Rectal smooth muscle tissue (tissue), 1 donor: ENCODE data around the gene ADRA1B.

Source experiments
- H3K27ac ChIP-seq: one replicate; pipeline ENCODE4 v1.7.0; 2013; ENCODE audit warnings: low read depth, low read length, inconsistent platforms
- H3K27me3 ChIP-seq: one replicate; pipeline ENCODE4 v1.7.0; 2013; ENCODE audit warnings: low read length; ENCODE audit not compliant: control insufficient read depth, insufficient read depth
- H3K36me3 ChIP-seq: one replicate; pipeline ENCODE4 v1.7.0; 2013; ENCODE audit warnings: low read length; ENCODE audit not compliant: control insufficient read depth, insufficient read depth
- H3K4me1 ChIP-seq: one replicate; pipeline ENCODE4 v1.7.0; 2013; ENCODE audit warnings: low read length; ENCODE audit not compliant: control insufficient read depth, insufficient read depth
- H3K4me3 ChIP-seq: one replicate; pipeline ENCODE4 v1.7.0; 2013; ENCODE audit warnings: low read length
- H3K9ac ChIP-seq: one replicate; pipeline ENCODE4 v1.7.0; 2013; ENCODE audit warnings: low read length

Gene ADRA1B

DNA sequence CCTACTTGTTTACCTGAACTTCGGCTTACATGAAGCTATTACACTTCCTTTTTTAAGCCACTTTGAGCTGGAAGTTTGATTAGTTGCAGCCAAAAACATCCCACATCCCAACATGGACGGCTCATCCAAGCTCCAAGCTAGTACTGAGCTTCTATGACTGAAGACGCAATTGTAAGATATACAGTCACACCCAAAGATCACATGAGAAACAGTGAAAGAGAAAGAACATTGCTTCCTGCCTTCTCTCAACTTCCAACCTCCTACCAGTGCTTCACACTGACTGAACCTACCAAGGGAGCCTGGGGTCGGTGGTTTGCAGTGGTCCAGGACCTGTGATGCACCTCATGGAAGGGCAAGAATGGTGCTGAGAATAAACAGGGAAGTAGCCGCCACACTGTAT lies 27.4 kb upstream of the ADRA1B start:
- Histone ChIP-seq H3K36me3 (no peaks in the 10 kb centered on the region), H3K4me1 (no peaks in the 10 kb centered on the region), H3K9ac (no peak overlapping the region), H3K27ac (no peak overlapping the region), H3K27me3 (no peaks in the 10 kb centered on the region), H3K4me3 (no peak overlapping the region)

DNA sequence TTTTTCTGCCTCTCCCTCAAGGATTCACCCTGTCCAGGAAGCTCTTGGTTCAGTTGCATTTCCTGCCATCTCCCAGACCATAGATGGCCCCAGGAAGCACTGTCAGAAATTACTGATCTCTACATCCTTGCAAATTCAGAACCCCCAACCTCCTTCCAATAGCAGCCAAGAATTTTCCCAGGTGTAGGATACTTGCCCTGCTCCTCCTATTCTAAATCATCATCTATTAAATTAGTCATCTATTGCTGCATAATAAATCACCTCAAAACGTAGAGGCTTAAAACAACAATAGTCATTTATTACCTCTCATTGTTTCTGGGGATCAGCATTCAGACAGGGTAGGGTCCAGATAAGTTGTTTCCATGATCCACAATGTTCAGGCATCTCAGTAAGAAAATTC lies 26.1 kb upstream of the ADRA1B start:
- Histone ChIP-seq H3K9ac (no peak overlapping the region), H3K4me1 (no peaks in the 10 kb centered on the region), H3K27me3 (no peaks in the 10 kb centered on the region), H3K27ac (no peak overlapping the region), H3K4me3 (no peak overlapping the region), H3K36me3 (no peaks in the 10 kb centered on the region)

DNA sequence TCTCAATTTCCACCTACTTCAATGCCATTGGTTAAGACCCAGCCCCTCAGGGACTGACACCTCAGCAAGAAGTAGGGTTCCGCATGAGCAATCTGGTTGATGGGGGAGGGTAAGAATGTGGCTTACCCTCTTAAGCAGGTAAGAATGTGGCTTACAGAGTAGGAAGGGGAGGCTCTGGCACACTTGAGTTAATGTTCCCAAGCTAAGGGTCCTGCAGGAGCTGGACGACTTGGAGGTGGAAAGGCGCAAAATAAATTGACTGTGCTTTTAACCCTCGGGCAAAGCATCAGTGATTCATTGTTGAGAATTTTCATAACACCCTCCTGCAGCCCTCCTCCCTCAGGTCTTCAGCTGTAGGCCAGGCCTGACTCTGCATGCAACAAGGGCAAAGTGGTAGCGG lies 24.9 kb upstream of the ADRA1B start:
- Histone ChIP-seq H3K9ac (no peak overlapping the region), H3K27me3 (no peaks in the 10 kb centered on the region), H3K27ac (no peak overlapping the region), H3K4me1 (no peaks in the 10 kb centered on the region), H3K36me3 (no peaks in the 10 kb centered on the region), H3K4me3 (no peak overlapping the region)

DNA sequence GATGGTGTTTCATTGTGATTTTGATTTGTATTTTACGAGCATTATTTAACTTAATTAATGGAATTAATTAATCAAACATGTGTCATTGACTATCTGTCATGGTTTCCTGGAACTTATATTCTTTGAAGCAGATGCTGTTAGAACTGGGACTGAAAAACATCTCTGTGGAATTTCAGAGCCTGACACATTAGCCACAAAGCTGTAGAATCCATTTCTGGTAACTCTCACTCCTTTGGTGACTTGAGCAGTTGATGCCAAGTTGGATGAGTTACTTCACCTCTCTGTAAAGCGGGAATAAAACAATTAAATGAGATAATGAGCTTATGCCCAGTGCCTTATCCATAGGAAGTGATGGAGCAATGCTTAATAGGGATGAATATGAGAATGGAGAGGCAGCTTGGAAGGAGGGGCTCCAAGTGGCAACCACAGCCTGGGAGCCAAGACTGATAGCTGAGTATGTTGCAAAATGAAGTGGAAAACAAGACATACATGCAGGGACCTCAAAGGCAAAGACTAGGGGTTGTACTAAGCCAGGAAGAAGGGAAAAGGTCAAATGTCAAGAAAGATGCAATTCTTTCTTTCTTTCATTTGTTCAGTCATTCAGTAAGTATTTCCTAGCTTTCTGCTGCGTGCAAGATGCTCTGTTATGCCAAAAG lies 23.1 kb upstream of the ADRA1B start:
- Histone ChIP-seq H3K36me3 (no peaks in the 10 kb centered on the region), H3K27ac (no peak overlapping the region)

DNA sequence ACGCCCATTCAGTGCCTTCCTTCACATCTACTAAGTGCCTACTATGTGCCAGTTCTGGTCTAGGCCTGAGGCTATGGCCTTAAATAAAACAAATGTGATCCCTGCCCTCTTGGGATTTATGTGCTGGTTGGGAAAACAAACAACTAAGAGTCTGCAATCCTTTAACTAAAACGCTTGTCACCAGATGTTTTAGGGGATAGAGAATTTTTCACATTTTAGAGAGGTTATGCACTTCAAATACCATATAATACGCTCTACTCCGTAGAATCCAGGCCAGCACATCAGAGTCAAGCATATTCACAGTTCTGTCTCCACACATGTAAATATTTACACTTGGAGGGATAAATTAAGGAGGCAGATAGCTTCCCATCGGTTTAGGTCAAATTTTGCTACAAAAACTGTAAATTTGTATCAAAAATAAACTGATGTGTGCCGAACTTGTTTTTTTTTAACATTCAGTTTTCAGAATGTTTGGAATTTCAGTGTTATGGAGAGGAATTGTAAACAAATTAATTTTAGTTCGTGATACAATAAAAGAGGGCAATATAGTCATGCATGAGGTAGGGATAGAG lies 22.0 kb upstream of the ADRA1B start:
- Histone ChIP-seq H3K9ac (no peak overlapping the region), H3K27ac (no peak overlapping the region), H3K4me3 (no peak overlapping the region), H3K36me3 (no peaks in the 10 kb centered on the region), H3K27me3 (no peaks in the 10 kb centered on the region), H3K4me1 (no peaks in the 10 kb centered on the region)

More for the DNA sequence above, 23.1 kb upstream of the ADRA1B start:
- no peaks in the 10 kb centered on the region for H3K27me3 ChIP-seq
- H3K4me3 ChIP-seq: no peak overlapping the region
- H3K4me1 ChIP-seq: no peaks in the 10 kb centered on the region
- no peak overlapping the region for H3K9ac ChIP-seq

DNA sequence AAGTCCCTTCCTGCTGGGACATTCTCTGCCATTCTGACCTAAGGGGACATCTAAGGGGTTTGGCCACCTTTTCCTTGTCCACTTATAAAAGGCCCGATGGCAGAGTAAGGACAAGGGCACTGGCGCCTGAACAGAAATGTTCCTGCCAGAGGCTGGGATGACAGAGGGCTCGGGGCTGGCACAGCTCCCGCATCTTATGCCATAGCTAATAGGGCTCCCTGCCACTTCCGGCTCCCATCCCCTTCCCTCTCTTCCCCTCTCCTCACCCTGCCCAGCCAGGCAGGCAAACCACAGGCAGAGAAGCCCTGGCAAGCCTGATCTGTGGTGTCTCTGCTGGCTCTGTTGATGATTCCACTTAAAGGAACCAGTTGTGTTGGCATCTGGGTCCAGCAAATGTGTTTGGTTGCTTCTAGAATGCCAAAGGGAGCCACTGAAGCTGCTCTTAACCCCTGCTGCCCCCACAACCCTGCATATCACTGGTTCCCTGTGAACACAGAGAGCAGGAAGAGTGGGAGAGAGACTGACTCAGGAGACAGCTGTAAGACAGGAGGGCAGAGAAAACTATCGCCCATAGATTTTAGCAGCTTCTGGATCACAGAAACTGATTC lies 18.4 kb upstream of the ADRA1B start:
- H3K4me3 ChIP-seq: no peak overlapping the region
- no peak overlapping the region for H3K27ac ChIP-seq
- no peaks in the 10 kb centered on the region for H3K4me1 ChIP-seq
- H3K27me3 ChIP-seq: no peaks in the 10 kb centered on the region
- no peak overlapping the region for H3K9ac ChIP-seq
- no peaks in the 10 kb centered on the region for H3K36me3 ChIP-seq

DNA sequence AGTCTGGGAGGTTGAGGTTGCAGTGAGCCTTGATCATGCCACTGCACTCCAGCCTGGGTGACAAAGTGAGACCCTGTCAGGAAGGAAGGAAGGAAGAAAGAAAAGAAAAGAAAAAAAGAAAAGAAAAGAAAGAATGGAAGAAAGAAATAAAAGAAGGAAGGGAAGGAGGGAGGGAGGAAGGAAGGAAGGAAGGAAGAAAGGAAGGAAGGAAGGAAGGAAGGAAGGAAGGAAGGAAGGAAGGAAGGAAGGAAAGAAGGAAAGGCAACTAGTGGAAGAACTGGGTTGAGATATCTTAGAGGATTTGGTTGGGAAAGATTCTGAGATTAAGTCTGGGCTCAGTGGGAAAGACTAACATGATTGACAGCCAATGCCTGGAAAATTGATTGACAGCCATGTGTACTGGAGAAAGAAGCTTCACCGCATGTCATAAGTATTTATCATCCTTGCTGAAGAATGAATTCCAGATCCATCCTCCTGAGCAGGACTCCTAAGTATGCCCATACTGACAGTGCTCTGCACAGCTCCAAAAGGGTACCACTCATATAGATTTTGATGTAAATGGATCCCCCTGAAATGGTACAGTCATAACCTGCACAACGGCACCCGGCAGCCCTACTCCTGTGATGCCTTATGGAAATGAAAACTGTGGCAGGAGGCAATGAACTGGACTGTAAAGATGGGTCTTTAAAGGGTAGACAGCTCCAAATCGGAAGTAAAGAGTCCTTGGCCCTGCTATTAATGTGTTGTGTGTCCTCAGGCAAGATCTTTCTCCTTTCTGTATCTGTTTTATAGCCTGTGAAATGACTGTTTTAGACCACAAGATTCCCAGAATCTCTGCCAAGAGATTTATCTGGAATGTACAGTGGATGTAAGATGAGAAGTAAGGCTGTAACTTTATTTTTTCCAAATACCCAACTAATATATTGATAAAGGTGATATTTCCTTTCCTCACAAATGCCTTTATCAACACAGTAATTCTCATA lies 16.9 kb upstream of the ADRA1B start:
- Histone ChIP-seq H3K36me3 (no peaks in the 10 kb centered on the region), H3K27me3 (no peaks in the 10 kb centered on the region), H3K4me1 (no peaks in the 10 kb centered on the region), H3K9ac (no peak overlapping the region), H3K4me3 (no peak overlapping the region), H3K27ac (no peak overlapping the region)

DNA sequence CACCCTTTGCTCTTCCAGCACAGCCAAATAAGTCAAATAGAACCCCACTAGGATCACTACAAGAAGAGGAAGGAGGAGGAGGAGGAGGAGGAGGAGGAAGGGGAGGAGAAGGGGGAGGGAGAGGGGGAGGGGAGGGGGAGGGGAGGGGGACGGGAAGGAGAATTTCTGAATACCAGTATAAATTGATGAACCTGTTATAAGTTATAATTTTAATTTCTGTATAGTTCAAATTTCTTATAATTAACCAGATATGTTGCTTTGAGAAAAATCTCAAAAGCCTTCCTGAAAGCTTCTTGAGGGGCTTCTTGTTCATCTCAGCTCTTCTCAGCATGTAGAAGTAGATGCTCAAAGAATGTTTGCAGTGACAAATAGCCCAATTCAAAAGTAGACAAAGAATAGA lies 15.0 kb upstream of the ADRA1B start:
- Histone ChIP-seq H3K4me3 (no peak overlapping the region), H3K9ac (no peak overlapping the region), H3K36me3 (no peaks in the 10 kb centered on the region), H3K4me1 (no peaks in the 10 kb centered on the region), H3K27me3 (no peaks in the 10 kb centered on the region), H3K27ac (no peak overlapping the region)

DNA sequence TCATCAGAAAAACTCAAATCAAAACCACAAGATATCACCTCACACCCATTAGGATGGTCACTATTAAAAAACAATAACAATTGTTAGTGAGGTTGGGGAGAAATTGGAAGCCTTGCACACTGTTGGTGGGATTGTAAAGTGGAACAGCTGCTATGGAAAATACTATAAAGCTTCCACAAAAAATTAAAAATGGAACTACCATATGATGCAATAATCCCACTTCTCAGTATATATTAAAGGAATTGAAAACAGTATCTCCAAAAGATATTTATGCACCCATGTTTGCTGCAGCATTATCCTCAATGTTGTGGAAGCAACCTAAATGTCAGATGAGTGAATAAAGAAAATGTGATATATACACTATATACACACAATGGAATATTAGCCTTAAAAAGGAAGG lies 14.5 kb upstream of the ADRA1B start:
- no peaks in the 10 kb centered on the region for H3K27me3 ChIP-seq
- no peaks in the 10 kb centered on the region for H3K4me1 ChIP-seq
- H3K36me3 ChIP-seq: no peaks in the 10 kb centered on the region
- no peak overlapping the region for H3K4me3 ChIP-seq
- H3K27ac ChIP-seq: no peak overlapping the region
- no peak overlapping the region for H3K9ac ChIP-seq

DNA sequence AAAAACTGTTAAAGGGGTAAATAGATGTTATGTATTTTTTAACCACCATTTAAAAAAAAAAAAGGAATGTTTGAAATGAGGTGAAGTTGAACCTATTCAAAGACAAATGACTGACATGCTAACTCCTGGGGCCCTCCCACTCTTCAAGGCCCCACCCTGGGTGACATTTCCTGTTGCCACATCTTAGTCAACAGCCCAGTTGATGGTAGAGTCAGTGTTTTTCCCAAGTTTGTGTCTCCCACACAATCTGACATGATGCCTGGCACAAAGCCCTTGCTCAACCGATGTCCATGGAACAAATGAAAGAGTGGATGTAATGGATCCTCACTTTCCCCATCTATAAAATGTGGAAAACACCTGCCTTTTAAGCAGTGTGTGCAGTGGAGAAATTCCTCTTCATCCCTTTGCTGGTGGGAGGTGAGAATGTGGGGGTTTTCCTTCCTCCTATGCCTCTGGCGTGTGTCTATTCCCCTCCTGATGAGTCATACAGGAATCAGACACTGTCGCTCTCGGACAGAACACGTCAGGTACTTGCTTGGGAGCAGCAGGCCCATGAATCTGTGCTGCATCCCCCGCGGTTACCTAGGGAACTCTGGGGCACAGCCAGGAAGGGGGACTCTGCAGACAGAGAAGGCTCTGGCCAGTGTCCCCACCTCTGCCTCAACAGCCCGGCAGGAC lies 13.7 kb upstream of the ADRA1B start:
- no peak overlapping the region for H3K4me3 ChIP-seq
- no peak overlapping the region for H3K27ac ChIP-seq
- no peaks in the 10 kb centered on the region for H3K36me3 ChIP-seq
- H3K27me3 ChIP-seq: no peaks in the 10 kb centered on the region
- no peaks in the 10 kb centered on the region for H3K4me1 ChIP-seq
- no peak overlapping the region for H3K9ac ChIP-seq

DNA sequence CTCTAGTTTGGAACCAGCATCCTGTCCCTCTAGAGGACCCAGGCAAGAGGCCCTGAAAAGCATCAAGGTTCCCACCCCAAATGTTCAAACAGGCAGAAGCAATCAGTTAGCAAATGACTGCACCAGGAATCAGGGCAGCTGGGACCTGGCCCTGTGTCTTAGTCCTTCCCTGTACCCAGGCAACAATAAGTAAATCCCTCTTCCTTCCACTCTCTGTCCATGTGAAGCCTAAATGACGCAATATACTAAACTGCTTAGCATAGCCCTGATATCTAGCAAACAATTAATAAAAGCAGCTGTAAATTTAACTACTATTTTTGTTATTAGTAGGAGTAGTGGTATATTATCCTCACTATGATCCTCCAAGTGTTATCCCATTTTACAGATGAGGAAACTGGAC lies 13.2 kb upstream of the ADRA1B start:
- Histone ChIP-seq H3K36me3 (no peaks in the 10 kb centered on the region), H3K4me3 (no peak overlapping the region), H3K27ac (no peak overlapping the region), H3K9ac (no peak overlapping the region), H3K4me1 (no peaks in the 10 kb centered on the region), H3K27me3 (no peaks in the 10 kb centered on the region)

DNA sequence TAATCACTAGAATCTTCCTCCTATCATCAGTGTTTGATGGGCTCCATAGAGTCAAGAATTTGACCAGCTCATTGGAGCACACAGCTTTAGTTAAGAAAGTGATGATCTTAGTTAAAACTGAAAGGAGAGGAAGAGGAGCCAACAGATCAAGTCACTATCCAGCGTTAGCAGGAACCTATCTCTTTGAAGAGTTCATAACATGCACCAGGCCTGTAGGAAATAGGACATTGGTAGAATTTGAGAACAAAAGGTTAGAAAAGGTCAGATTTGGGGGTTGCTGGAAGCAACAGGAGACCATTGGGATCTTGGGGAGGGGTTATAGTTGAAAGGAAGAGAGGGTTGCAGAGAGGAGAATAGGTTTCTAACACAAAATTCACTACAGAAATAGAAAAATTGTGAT lies 11.4 kb upstream of the ADRA1B start:
- no peaks in the 10 kb centered on the region for H3K4me1 ChIP-seq
- no peaks in the 10 kb centered on the region for H3K36me3 ChIP-seq
- H3K9ac ChIP-seq: no peak overlapping the region
- H3K27me3 ChIP-seq: no peaks in the 10 kb centered on the region
- no peak overlapping the region for H3K27ac ChIP-seq
- H3K4me3 ChIP-seq: no peak overlapping the region
